HCT116 (cell line): Measurements from ENCODE around the gene GCN1. TPM values are rescaled to one million over a fixed set of nuclear protein-coding genes. Genes with fewer than 3 reads are reported as not detected.

ENCODE experiments used
- ATAC-seq: fragments of 200-7000 bp; cut with Tn5 transposase; 2 replicates; pipeline ENCODE4 v1.9.1; 2020; ENCODE audit warnings: mild to moderate bottlenecking, moderate library complexity
- BruUV-seq: library from RNA; stranded (reverse); fragments of 400-500 nt; replicated peaks from 2 replicates; lab custom pipeline; 2021; lab: Mats Ljungman, UMichigan
- CTCF ChIA-PET: fragments of 300-600 bp; sonication (Branson Sonifier 250); formaldehyde crosslinking; loops from one replicate; lab custom pipeline; 2021; ENCODE audit warnings: antibody characterized with exemption; lab: Charles Lee
- POLR2A ChIA-PET: fragments of 300-600, 350-600 bp; sonication (Branson Sonifier 250); formaldehyde crosslinking; loops from one replicate; lab custom pipeline; 2021; ENCODE audit warnings: antibody characterized with exemption; lab: Charles Lee
- RAD21 ChIA-PET, 2 experiments: fragments of 300-600 bp; sonication (Branson Sonifier 250); formaldehyde crosslinking; loops; one replicate each; lab custom pipeline; 2023; ENCODE audit warnings: low total read pairs in 2 of 2; ENCODE audit not compliant: uncharacterized antibody in 2 of 2, unreplicated experiment in 2 of 2, low non-redundant PET in 1 of 2; lab: Charles Lee
- DNase-seq: peaks from one replicate; pipeline ENCODE4 v3.0.0-alpha.2; 2010; ENCODE audit warnings: low read depth, low spot score
- H2AFZ ChIP-seq: fragments of 200-600 bp; shearing (Covaris generic), sonication (generic); 2 replicates; pipeline ENCODE4 v1.6.1; 2017; ENCODE audit warnings: low read depth, mixed run types, mixed read lengths, antibody characterized with exemption, low read length; ENCODE audit not compliant: poor library complexity, severe bottlenecking
- H3K27ac ChIP-seq: 2 replicates; pipeline ENCODE4 v1.5.1; 2012; ENCODE audit warnings: low read depth, low read length
- H3K27me3 ChIP-seq: fragments of 200-600 bp; sonication (generic); 2 replicates; pipeline ENCODE4 v1.6.1; 2016; ENCODE audit warnings: mixed run types, low read length, mixed read lengths; ENCODE audit not compliant: insufficient read depth
- H3K36me3 ChIP-seq, 2 experiments: fragments of 200-500 bp in 1 of 2; fragments of 200-600 bp in 1 of 2; sonication (Bioruptor generic) in 1 of 2; sonication (generic) in 1 of 2; 2 replicates each; pipeline versions ENCODE4 v1.5.1 to v1.6.1; 2014 to 2016; ENCODE audit warnings: low read length in 2 of 2, inconsistent platforms in 1 of 2, mixed read lengths in 1 of 2, mixed run types in 1 of 2; ENCODE audit not compliant: insufficient read depth in 2 of 2, control insufficient read depth in 1 of 2
- H3K4me1 ChIP-seq, 2 experiments: fragments of 200-600 bp in 1 of 2; sonication (generic) in 1 of 2; 2 replicates each; pipeline versions ENCODE4 v1.5.1 to v1.6.1; 2012 to 2017; ENCODE audit warnings: low read length in 2 of 2, inconsistent platforms in 1 of 2, mild to moderate bottlenecking in 1 of 2, mixed read lengths in 1 of 2, mixed run types in 1 of 2, moderate library complexity in 1 of 2; ENCODE audit not compliant: insufficient read depth in 2 of 2, control insufficient read depth in 1 of 2
- H3K4me2 ChIP-seq: fragments of 200-600 bp; sonication (generic); 2 replicates; pipeline ENCODE4 v1.6.1; 2017; ENCODE audit warnings: mixed run types, low read length, mixed read lengths
- H3K4me3 ChIP-seq, 2 experiments: fragments of 200-600 bp in 1 of 2; sonication (generic) in 1 of 2; replicated peaks in 1 of 2; 2 replicates each; pipeline ENCODE4 v1.5.1; 2011 to 2016; ENCODE audit warnings: low read length in 2 of 2, control low read depth in 1 of 2, low read depth in 1 of 2, mild to moderate bottlenecking in 1 of 2, mixed read lengths in 1 of 2, mixed run types in 1 of 2
- H3K79me2 ChIP-seq: fragments of 200-600 bp; sonication (generic); 2 replicates; pipeline ENCODE4 v1.6.1; 2017; ENCODE audit warnings: mild to moderate bottlenecking, mixed run types, low read length, moderate library complexity, mixed read lengths; ENCODE audit not compliant: insufficient read depth
- H3K9ac ChIP-seq: fragments of 200-600 bp; sonication (generic); 2 replicates; pipeline ENCODE4 v1.6.1; 2016; ENCODE audit warnings: low read length, mixed read lengths
- H3K9me2 ChIP-seq: fragments of 200-600 bp; sonication (generic), shearing (Covaris generic); 2 replicates; pipeline ENCODE4 v1.6.1; 2017; ENCODE audit warnings: mixed run types, mild to moderate bottlenecking, moderate library complexity; ENCODE audit not compliant: insufficient read depth
- H3K9me3 ChIP-seq, 2 experiments: fragments of 200-500 bp in 1 of 2; fragments of 200-600 bp in 1 of 2; sonication (Bioruptor generic) in 1 of 2; sonication (generic) in 1 of 2; 2 replicates each; pipeline ENCODE4 v1.6.1; 2014 to 2017; ENCODE audit warnings: low read length in 2 of 2, mixed read lengths in 2 of 2, inconsistent platforms in 1 of 2, low read depth in 1 of 2, mild to moderate bottlenecking in 1 of 2, mixed run types in 1 of 2, moderate library complexity in 1 of 2; ENCODE audit not compliant: control insufficient read depth in 1 of 2, insufficient read depth in 1 of 2
- H4K20me1 ChIP-seq: fragments of 200-600 bp; sonication (generic), shearing (Covaris generic); 2 replicates; pipeline ENCODE4 v1.6.1; 2017; ENCODE audit warnings: mixed run types, mild to moderate bottlenecking, moderate library complexity; ENCODE audit not compliant: insufficient read depth
- CBX3 ChIP-seq: IDR thresholded peaks from 2 replicates; pipeline ENCODE4 v1.6.1; 2012; ENCODE audit warnings: low read depth
- CEBPB ChIP-seq: IDR thresholded peaks from 2 replicates; pipeline ENCODE4 v1.6.1; 2012; ENCODE audit warnings: low read depth
- CTCF ChIP-seq, 3 experiments: fragments of 200-600 bp in 1 of 3; sonication (generic) in 1 of 3; IDR thresholded peaks in 2 of 3; conservative IDR thresholded peaks in 1 of 3; 2 replicates each; pipeline ENCODE4 v1.5.1; 2012 to 2017; ENCODE audit warnings: low read depth in 2 of 3, low read length in 2 of 3, antibody characterized with exemption in 1 of 3, borderline replicate concordance in 1 of 3, control low read depth in 1 of 3, mild to moderate bottlenecking in 1 of 3, mixed read lengths in 1 of 3, mixed run types in 1 of 3, moderate library complexity in 1 of 3; ENCODE audit not compliant: insufficient read depth in 1 of 3
- RAD21 ChIP-seq: IDR thresholded peaks from 2 replicates; pipeline ENCODE4 v1.6.1; 2012; ENCODE audit warnings: low read depth, mild to moderate bottlenecking
- REST ChIP-seq: IDR thresholded peaks from 2 replicates; pipeline ENCODE4 v1.6.1; 2012; ENCODE audit warnings: low read depth
- SIN3A ChIP-seq: IDR thresholded peaks from 2 replicates; pipeline ENCODE4 v1.6.1; 2012; ENCODE audit warnings: low read depth
- YY1 ChIP-seq: IDR thresholded peaks from 2 replicates; pipeline ENCODE4 v1.6.1; 2011; ENCODE audit warnings: low read length, low read depth, moderate library complexity, mild to moderate bottlenecking; ENCODE audit not compliant: insufficient replicate concordance; ENCODE audit errors: extremely low read depth
- ZNF274 ChIP-seq: fragments of 200-500 bp; sonication (Bioruptor generic); IDR thresholded peaks from 2 replicates; pipeline ENCODE4 v1.6.1; 2014; ENCODE audit warnings: mild to moderate bottlenecking, low read depth, low read length, inconsistent platforms
- intact Hi-C: fragments of 100-400 bp; cut with micrococcal nuclease; formaldehyde crosslinking; loops from 2 replicates; pipeline ENCODE4 v1.10.0; 2022
- total RNA-seq: library from RNA; stranded (reverse); gene quantifications from one replicate; pipeline ENCODE4 v1.2.1, GENCODE V29; 2021; ENCODE audit not compliant: unreplicated experiment

The GCN1 gene
- total RNA-seq, 1 experiment from 2014 or later: 184 TPM

GRCh38 chr12:120170631-120171030, 23.9 kb downstream of the GCN1 start:
- H3K9me2 ChIP-seq: no peaks in the 10 kb centered on the region
- no peaks in the 10 kb centered on the region for H4K20me1 ChIP-seq
- no TSS peak for BruUV-seq
- TF ChIP-seq CTCF (IDR thresholded peaks at IDR 0.05 in 2 of 3, conservative IDR thresholded peaks at IDR 0.05 in 1 of 3; ENCODE audit: borderline replicate concordance in 1 of 3, insufficient read depth in 1 of 3, low read depth in 2 of 3, low read length in 2 of 3) (no peak), CBX3 (no peak), YY1 (no peak), ZNF274 (no peak), CEBPB (no peak), REST (no peak), SIN3A (no peak), RAD21 (no peak)
- TF ChIP-seq, all 23 proteins: peak for 0
- intact Hi-C loops: loop anchor here (5.0 kb wide), 1 partner anchor 33 kb away; no protein-coding TSS in a partner anchor
- H3K36me3 ChIP-seq: peaks cover 58 to 70% of the 10 kb centered on the region in 2 experiments; a peak in 3 of 4 replicates
- no peak overlapping the region for H3K27ac ChIP-seq
- ATAC-seq (no peak), DNase-seq (no peak)
- peaks cover 38% of the 10 kb centered on the region for H3K79me2 ChIP-seq
- no peak overlapping the region for H3K4me3 ChIP-seq
- CTCF ChIA-PET: no interaction called here
- POLR2A ChIA-PET: interaction anchor here (2.8 kb wide), 1 partner anchor 30 kb away, joined by 8 read pairs; the partner anchor contains the start of gene RPLP0
- H3K27me3 ChIP-seq: no peaks in the 10 kb centered on the region
- H3K9ac ChIP-seq: no peak overlapping the region
- RAD21 ChIA-PET: no interaction called here
- H3K4me1 ChIP-seq: no peaks in the 10 kb centered on the region
- no peak overlapping the region for H3K4me2 ChIP-seq
- H3K9me3 ChIP-seq: no peaks in the 10 kb centered on the region
- H2AFZ ChIP-seq: no peak overlapping the region
